NCI-H82 (cell line): ENCODE results near the gene UPK3B.
"Not testable (repeated sequence)": the region's sequence is repeated elsewhere in the genome, so short reads cannot be mapped to it uniquely, and the experiment has no call there.

Experiments used
- DNase-seq: peaks from one replicate; lab custom pipeline; 2025; lab: John Stamatoyannopoulos, UW

Gene UPK3B

GRCh38 chr7:76513817-76514799 lies 3.8 kb downstream of the UPK3B start:
- no peak for DNase-seq

DNA sequence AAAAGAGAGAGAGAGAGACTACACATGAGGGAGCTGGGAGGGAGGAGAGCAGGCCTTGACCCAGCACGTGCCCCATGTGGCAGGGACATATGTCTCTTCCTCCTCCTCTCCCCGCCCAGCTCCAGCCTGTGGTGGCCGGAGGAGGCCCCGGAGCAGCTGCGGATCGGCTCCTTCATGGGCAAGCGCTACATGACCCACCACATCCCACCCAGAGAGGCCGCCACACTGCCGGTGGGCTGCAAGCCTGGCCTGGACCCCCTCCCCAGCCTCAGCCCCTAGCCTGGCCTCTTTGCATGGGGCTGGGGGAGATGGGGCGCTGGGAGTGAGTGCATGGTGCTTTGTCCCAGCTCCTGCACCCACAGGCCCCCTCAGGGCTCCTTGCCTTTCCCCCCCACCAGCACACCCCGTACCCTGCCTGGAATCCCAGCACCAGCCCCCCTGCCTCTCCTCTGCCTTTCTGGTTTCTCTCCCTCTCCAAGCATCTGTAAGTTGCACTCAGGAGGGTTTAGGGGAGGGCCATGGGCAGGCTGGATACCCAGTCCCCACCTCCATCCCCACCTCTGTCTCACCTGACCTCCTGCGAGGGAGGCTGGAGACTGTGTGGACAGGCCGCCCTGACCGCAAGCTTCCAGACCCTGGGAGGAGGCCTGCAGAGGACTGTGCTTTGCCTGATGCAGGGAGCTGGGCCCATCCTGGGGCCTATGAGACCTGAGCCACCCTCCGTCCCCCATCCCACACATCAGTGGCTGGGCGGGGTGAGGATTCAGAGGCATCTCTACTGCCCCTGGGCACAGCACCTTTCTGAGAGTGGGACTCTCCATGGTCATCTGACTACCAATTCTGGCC lies 4.8 kb downstream of the UPK3B start:
- no peak for DNase-seq

DNA sequence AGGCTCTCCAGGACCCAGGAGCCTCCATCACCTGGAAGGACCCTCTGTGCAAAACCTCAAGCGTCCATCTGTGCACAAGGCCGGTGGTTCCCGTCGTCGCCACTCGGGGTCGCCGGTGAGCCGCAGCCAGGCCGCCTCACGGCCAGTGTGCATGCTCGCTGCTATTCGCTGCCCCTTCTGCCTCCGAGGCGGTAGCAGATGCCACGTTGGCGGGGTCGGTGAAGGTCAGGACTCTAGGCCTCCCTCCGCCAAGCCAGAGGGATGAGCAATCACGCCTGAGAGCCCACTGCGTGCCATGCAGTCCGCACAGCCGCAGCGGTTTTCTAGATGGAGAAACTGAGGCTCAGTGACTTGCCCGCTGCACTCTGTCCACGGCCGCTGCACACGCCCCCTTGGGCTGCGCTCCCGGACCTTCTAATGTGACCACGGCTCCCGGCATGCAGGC lies 5.7 kb downstream of the UPK3B start:
- DNase-seq: peak; percentile 61

DNA sequence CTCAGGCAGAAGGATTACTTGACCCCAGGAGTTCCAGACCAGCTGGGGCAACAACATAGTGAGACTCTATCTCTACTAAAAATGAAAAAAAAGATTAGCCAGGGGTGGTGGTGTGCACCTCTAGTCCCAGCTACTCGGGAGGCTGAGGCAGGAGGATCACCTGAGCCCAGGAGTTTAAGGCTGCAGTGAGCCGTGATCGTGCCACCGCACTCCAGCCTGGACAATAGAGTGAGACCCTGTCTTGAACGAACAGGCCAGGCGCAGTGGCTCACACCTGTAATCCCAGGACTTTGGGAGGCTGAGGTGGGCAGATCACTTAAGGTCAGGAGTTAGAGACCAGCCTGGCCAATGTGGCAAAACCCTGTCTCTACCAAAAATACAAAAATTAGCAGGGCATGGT lies 6.6 kb downstream of the UPK3B start:
- DNase-seq: not testable (repeated sequence)

GRCh38 chr7:76526183-76526582 lies 15.8 kb downstream of the UPK3B start:
- not testable (repeated sequence) for DNase-seq

DNA sequence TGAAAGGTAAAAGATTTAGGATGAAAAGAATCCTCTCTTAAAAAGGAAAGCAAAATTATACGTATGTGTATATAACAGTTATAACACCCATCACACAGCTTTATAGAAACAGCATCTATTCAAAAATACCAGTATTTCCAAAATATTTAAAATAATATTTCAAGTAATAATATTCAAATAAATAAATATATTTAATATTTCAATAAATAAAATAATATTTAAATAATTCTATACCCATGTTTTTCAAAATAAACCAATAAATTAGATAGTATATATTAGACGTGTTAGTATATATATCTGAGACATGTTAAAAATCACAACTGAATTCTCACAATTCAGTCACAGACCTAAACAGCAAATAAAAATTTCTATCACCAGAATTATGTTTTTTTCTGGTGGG lies 21.3 kb downstream of the UPK3B start:
- not testable (repeated sequence) for DNase-seq

- not testable (repeated sequence) for DNase-seq
These were observed 32.8 kb downstream of the UPK3B start, which contains the start of gene SPDYE16 for GRCh38 chr7:76543197-76543596. Gene SPDYE16, minus strand, starts transcription at chr7:76543297. Its CDS starts 1,838 bp downstream, at chr7:76541459.

DNA sequence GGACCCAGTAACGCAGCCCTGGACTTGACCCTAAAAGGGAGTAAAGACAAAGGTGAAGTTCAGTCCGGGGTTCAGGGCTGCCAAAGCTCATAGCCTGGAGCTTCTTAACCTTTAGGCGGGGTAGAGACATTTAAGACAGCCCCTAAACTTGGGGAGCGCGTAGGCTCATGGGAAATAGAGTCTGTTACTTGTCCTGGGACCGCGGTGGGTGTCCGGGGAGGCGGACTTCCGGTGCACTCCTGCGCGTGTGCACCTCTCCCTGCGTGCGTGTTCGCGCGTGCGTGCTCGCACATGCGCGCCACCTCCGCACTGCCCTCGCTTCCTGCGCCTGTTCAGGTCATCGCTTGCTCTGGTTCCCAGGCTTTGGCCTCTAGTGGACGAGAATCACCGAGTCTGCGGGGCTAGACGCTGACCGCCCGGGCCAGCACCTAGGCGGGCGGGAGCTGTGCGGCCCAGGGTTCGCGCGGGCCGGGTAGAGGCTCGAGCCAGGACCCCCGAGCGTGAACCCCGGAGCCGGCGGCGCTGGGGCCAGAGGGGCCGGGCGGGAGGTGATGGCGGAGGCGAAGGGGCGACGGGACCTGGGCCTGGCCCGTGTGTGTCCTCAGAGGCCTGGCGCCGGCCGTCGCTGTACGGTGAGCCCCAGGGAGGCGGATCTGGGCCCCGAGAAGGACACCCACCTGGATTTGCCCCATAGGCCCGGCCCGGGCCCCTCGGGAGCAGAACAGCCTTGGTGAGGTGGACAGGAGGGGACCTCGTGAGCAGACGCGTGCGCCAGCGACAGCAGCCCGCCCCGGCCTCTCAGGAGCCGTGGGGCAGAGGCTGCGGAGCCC lies 38.9 kb downstream of the UPK3B start:
- DNase-seq: peak; percentile 96

DNA sequence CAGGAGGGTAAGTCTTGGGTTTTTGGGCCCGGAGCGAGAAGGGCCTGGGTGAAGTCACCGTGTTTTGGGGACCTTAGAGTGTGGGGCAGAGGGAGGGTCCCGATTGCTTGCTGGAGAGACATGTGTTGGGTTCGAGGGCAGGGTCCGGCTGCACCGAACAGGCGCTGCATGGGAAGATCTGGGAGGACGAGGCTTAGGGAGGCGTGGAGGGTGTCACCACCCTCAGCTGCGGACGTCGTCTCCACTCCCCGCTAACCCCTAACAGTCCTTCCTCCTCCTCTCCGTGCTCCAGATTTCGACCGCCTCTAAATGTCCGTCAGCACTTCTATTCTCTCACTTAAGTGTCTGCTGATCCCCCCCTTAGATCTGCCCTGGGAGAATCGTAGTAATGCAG lies 39.5 kb downstream of the UPK3B start:
- not testable (repeated sequence) for DNase-seq

GRCh38 chr7:76551992-76552391 lies 41.6 kb downstream of the UPK3B start:
- DNase-seq: not testable (repeated sequence)

- DNase-seq: not testable (repeated sequence)
These were observed 49.3 kb downstream of the UPK3B start for GRCh38 chr7:76559685-76560084.

- DNase-seq: not testable (repeated sequence)
These were observed 49.8 kb downstream of the UPK3B start for GRCh38 chr7:76560157-76560556.

DNA sequence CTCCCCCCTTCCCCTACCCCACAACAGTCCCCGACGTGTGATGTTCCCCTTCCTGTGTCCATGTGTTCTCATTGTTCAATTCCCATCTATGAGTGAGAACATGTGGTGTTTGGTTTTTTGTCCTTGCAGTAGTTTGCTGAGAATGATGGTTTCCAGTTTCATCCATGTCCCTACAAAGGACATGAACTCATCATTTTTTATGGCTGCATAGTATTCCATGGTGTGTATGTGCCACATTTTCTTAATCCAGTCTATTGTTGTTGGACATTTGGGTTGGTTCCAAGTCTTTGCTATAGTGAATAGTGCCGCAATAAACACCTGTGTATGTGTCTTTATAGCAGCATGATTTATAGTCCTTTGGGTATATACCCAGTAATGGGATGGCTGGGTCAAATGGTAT lies 51.0 kb downstream of the UPK3B start:
- not testable (repeated sequence) for DNase-seq

DNA sequence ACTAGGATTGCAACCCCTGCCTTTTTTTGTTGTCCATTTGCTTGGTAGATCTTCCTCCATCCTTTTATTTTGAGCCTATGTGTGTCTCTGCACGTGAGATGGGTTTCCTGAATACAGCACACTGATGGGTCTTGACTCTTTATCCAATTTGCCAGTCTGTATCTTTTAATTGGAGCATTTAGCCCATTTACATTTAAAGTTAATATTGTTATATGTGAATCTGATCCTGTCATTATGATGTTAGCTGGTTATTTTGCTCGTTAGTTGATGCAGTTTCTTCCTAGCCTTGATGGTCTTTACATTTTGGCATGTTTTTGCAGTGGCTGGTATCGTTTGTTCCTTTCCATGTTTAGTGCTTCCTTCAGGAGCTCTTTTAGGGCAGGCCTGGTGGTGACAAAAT lies 54.6 kb downstream of the UPK3B start:
- DNase-seq: not testable (repeated sequence)
